GM19035 (cell line): ENCODE results near the gene SLC4A2.
A peak's percentile ranks its signal among the peaks of the same experiment; 100 is the strongest.
"Not testable (repeated sequence)": the region's sequence is repeated elsewhere in the genome, so short reads cannot be mapped to it uniquely, and the experiment has no call there.

Source experiments
- ATAC-seq: cut with Tn5 transposase; IDR thresholded peaks from one replicate; pipeline ENCODE4 v1.9.1; 2021; ENCODE audit not compliant: unreplicated experiment

The SLC4A2 gene

DNA sequence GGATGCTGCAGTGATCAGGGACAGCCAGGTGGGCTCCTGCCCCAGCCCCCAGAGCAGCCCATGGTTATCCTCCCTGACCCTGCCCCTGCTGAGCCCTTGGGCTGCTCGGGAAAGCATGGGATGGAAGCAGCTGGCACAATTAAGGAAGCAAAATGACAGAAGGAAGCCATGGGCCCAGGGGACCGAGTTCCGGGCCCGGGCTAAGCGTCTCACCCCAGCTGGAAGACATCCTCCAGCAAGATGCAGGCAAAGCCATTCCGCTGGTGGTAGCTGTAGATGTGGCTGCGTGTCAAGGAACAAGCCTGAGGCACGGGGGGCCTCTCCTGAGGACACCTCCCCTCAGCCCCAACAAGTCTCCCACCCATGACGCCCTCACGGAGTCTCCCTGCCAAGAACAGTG, 36.2 kb upstream of the SLC4A2 start:
- ATAC-seq, result no peak

DNA sequence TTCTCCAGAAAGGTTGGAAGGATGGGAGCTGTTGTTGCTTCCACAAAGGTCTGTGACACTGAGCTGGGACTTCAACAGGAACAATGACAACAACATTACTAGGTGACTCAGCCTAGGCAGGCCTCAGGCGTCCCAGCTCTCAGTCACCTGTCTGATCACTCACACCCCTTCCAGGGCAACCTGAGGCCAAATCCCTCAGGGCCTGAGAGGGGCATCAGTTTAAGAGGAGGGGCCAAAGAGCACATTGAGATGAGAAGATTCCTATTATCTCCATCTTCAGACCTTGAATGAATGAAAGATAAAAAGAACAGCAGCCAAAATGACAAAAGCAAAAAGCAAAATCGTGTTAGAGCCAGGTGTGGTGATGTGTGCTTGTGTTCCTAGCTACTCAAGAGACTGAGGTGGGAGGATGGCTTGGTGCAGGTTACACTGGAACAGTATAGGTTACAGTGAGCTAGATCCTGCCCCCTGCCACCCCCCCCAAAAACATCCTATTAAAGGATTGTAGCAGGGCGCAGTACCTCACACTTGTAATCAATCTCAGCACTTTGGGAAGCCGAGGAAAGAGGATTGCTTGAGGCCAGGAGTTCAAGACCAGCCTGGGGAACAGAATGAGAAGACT, 34.8 kb upstream of the SLC4A2 start, which contains the start of gene ATG9B:
ATG9B (minus strand) TSS at position 60 of the 622 bp plus-strand sequence. CDS start 71 bp downstream, outside the sequence.
- ATAC-seq, result no peak

DNA sequence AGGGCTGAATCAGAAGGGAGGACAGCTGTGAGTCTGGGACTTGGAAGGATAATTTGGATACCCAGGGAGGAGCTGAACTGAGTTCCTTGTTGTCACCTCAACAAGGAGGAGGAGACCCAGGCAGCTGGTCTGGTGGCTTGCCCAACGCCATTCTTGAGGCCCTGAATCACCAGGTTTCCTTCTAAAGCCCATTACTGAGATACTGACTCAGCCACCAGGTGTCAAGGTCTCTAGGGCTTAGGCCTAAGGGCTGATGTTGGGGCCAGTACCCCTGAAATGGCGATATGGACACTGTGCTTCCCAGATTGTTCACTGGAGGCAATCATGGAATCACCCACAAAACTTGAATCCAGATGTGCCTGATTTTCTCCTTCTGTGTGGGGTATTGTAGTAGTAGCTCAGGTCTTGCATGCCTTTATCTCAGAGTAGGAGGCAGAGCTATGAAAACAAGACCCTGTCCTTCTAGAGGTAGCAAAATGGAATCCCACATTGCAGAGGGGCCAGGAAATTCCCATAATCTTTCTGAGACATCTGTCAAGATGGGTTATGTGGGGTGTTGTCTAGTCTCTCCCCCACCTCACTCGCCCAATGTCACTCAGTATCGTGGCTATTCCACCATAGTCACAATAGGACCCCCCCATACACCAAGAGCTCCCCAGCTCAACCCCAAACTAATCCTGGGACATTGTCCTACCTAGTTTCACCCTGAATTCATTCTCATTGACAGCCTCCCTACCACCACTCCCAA, 33.3 kb upstream of the SLC4A2 start:
- ATAC-seq, result no peak

GRCh38 chr7:151026771-151027727, 32.3 kb upstream of the SLC4A2 start:
- ATAC-seq, result not testable (repeated sequence)

- ATAC-seq, result not testable (repeated sequence)
Measured at GRCh38 chr7:151027728-151028130, 31.7 kb upstream of the SLC4A2 start.

GRCh38 chr7:151028131-151028947, 31.1 kb upstream of the SLC4A2 start, which contains the start of gene ABCB8:
ABCB8 (plus strand) TSS chr7:151028450; CDS start chr7:151028516, 66 bp downstream.
- ATAC-seq, result peak; percentile 98

- no peak for ATAC-seq
Measured at GRCh38 chr7:151028948-151029501, 30.4 kb upstream of the SLC4A2 start.

DNA sequence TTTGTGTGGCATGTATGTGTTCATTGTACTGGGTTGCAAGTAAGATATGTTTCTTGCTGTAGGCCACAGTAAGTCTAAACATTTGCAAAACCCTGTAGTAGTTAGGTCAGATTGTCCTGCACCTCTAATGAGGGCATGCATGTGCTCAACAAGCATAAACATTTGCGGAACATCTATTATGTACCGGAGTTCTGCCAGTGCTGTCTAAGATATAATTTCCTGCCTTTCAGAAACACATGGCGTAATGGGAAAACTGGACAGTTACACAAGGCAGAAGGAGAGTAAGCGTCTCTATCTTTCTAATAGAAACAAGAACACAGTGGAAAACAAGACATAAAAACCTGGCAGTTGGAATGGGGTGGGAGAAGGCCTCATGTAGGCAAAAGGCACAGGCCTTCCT, 28.4 kb upstream of the SLC4A2 start:
- no peak for ATAC-seq

DNA sequence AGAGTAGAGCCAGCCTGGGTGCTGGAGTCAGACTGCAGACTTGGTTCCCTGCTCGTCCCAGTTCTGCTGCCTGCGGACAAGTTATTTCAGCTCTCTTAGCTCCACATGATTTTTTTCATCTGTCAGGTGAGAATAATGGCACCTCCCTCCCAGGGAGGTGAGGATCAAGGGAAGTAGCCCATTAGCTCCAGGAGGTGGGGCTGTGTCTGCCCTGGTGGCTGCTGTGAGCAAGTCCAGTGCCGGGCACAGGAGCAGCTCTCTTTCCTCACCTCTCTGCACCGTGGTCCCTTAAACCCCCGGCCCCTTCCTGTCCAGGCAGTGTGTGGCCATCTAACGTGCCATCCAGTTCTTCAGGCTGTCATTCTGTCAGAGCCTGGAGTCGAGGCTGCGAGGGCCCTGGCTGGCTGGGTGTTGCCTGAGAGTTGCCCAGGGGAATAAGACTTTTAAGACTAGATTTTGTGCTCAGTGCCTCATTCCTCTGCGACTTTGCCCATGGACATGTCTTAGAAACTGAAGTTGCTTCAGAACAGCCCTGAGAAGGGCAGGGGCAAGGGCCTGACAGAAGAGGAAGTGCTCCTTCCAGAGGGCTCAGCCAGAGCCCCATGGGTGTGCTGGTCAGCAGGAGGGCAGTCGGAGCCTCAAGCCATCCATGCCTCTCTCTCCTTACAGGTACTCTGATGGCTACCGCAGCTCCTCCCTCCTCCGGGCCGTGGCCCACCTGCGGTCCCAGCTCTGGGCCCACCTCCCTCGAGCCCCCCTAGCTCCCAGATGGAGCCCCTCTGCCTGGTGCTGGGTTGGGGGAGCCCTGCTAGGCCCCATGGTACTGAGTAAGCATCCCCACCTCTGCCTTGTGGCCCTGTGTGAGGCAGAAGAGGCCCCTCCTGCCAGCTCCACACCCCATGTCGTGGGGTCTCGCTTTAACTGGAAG, 26.2 kb upstream of the SLC4A2 start:
- ATAC-seq, result no peak

- no peak for ATAC-seq
Measured at GRCh38 chr7:151033864-151034249, 25.5 kb upstream of the SLC4A2 start.

DNA sequence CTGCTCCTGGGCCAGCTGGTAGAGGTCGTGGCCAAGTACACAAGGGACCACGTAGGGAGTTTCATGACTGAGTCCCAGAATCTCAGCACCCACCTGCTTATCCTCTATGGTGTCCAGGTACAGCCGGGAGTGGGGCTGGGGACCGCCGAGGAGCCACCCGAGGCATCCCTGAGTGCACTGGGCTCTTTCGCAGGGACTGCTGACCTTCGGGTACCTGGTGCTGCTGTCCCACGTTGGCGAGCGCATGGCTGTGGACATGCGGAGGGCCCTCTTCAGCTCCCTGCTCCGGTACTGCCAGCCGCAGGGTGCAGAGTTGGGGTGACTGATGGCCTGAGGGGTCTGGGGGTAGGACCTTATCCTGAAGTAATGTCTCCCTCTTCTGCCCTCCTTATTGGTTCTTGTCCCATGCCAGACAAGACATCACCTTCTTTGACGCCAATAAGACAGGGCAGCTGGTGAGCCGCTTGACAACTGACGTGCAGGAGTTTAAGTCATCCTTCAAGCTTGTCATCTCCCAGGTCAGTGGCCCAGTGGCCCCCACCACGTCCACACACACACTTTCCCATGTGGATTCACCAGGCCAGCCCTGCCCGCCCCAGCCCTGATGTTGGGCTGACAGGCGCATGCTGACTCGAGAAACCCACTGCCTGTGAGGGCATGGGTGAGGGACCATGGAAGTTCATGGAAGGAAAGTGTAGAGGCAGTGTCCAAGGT, 24.9 kb upstream of the SLC4A2 start:
- no peak for ATAC-seq

- ATAC-seq, result no peak
Measured at GRCh38 chr7:151035026-151035717, 24.2 kb upstream of the SLC4A2 start.

DNA sequence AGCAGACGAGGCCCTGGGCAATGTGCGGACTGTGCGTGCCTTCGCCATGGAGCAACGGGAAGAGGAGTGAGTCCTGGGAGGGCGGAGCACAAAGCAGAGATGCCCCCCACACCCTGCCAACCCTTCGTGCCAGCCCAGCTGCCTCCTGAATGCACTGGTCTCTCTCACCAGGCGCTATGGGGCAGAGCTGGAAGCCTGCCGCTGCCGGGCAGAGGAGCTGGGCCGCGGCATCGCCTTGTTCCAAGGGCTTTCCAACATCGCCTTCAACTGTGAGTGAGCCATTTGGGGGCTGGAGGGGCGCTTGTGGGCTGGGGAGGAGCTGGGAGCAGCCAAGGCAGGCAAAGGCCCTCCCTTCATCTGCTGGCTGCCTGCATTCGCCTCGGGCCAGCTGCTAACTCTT, 23.5 kb upstream of the SLC4A2 start:
- ATAC-seq, result no peak

GRCh38 chr7:151038951-151039849, 20.2 kb upstream of the SLC4A2 start:
- ATAC-seq, result no peak

DNA sequence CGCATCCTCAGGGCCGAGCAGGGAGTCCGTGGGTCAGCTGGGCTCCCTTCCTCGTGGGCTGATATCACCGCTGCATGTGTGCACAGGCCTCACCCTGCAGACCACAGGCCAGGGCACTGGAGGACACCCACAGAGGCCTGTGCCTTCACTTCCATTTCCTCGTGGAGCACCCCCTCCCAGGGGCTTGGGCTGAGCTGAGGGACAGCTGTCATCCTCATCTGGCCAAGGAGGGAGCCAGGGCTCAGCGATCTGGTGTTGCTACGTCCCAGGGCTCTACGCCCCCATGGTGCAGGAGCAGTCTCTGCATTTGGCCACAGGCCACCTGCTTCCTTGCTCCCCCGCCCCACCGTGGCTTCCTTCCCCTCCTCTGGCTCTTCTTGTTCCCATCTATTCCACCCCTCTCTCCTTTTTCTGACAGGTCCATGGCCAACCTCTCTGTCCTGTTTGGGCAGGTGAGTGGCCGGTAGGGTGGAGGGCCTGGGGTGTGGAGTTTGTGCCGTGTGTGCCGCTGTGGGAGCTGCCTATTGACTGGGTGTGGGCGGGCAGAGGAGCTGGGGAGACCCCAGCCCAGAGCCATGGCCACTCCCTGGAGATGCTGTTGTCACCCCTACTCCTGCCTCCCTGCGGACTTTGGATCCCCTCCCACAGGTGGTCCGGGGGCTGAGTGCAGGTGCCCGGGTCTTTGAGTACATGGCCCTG, 19.4 kb upstream of the SLC4A2 start:
- no peak for ATAC-seq
